Skeletal muscle satellite cell (primary cell): Measurements from ENCODE around the gene APEX2.
"Not testable (repeated sequence)": the region's sequence is repeated elsewhere in the genome, so short reads cannot be mapped to it uniquely, and the experiment has no call there.

Experiments used
- H3K27me3 ChIP-seq: 2 replicates; pipeline ENCODE4 v1.7.0; 2013; ENCODE audit warnings: low read length; ENCODE audit not compliant: control insufficient read depth, insufficient read depth
- H3K36me3 ChIP-seq: 2 replicates; pipeline ENCODE4 v1.7.0; 2013; ENCODE audit warnings: mild to moderate bottlenecking, control low read depth, low read length; ENCODE audit not compliant: insufficient read depth
- H3K4me1 ChIP-seq: 2 replicates; pipeline ENCODE4 v1.7.0; 2013; ENCODE audit warnings: low read length; ENCODE audit not compliant: control insufficient read depth, insufficient read depth
- H3K4me2 ChIP-seq: 2 replicates; pipeline ENCODE4 v1.7.0; 2013; ENCODE audit warnings: mild to moderate bottlenecking, low read length
- H3K4me3 ChIP-seq: 2 replicates; pipeline ENCODE4 v1.7.0; 2013; ENCODE audit warnings: low read length
- H3K9ac ChIP-seq: 2 replicates; pipeline ENCODE4 v1.7.0; 2013; ENCODE audit warnings: mild to moderate bottlenecking, low read depth, low read length, moderate library complexity
- H3K9me3 ChIP-seq: replicated peaks from 2 replicates; pipeline ENCODE4 v1.7.0; 2013; ENCODE audit warnings: mild to moderate bottlenecking, control low read depth, low read length

The APEX2 gene

DNA sequence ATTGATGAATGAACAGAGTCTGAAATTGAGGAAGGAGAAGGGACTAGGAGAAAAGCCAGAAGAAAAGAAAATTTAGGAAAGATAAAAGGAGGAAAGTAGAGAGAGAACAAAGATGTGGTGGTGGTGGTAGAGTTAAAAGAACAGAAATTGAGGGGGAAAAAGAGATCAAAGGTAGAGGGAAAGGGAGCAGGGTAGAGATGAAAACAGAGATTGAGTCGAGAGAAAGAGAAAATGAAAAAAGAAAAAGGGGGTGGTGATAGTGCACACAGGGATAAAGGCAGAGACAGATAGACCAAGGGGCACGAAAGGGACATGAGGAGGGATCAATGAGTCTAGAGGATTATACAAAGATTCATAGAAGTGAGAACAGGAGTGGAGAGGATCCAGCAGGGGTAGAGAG is 26.7 kb downstream of the APEX2 start:
- Histone ChIP-seq H3K4me2 (no peak overlapping the region), H3K4me3 (no peak overlapping the region), H3K27me3 (peaks cover 12% of the 10 kb centered on the region), H3K4me1 (no peaks in the 10 kb centered on the region), H3K9ac (no peak overlapping the region), H3K9me3 (no peaks in the 10 kb centered on the region), H3K36me3 (no peaks in the 10 kb centered on the region)

DNA sequence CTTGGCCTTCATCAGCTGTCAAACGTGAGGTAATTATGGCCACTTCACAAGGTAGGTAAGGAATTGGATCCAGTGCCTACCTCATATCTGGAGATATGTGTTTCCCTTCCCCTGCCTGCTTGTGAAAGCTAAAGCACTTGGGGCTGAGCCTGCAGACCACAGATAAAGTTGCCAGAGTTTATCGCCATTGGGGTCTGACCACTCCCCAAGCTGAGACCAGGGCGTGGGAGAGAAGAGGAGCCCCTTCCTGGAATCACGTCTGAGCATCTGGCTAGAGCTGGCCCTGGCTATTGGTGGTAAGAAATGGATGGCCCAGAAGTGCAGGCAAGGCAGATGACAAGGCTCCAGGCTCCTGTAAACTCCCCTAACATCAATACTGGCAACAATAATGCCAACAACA is 27.9 kb downstream of the APEX2 start:
- Histone ChIP-seq H3K9me3 (no peaks in the 10 kb centered on the region), H3K27me3 (peaks cover 12% of the 10 kb centered on the region), H3K9ac (no peak overlapping the region), H3K4me2 (no peak overlapping the region), H3K4me1 (no peaks in the 10 kb centered on the region), H3K4me3 (no peak overlapping the region), H3K36me3 (no peaks in the 10 kb centered on the region)

DNA sequence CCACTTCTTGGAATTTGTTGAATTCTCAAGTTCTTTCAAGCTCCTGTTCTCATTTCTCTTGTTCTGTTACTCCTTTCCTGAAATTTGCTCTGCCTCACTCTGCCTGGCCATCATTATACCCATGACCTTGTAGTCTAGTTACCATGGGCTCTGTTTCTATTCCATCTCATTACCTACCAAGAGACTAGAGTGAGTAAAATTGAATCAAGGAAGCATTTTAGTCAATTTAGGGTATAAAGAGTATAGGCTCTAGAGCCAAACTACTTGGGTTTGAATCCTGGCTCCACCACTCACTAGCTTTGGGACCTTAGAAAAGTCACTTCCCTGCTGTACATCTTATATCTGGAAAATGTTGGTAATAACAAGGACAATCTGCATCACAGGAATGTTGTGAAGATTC is 28.4 kb downstream of the APEX2 start:
- H3K4me1 ChIP-seq: no peaks in the 10 kb centered on the region
- H3K36me3 ChIP-seq: no peaks in the 10 kb centered on the region
- peaks cover 12% of the 10 kb centered on the region for H3K27me3 ChIP-seq
- no peak overlapping the region for H3K4me2 ChIP-seq
- H3K4me3 ChIP-seq: no peak overlapping the region
- H3K9me3 ChIP-seq: no peaks in the 10 kb centered on the region
- H3K9ac ChIP-seq: no peak overlapping the region

DNA sequence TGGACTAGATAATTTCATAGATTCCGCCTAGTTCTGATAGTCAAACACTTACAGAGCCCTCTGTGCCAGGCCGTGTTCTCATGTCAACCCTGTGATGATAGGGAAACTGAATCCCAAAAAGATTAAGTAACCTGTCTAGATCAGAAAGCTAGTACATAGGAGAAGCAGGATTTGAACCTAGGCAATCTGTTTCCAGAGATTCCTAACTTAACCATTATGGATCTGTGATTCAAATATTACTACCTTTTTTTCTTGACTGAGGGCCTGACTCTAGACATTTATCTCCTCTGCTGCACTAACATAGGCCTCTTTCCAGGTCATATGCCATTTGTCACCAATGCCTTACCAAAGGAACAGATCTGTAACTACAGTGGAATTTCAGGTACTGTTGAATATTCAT is 29.1 kb downstream of the APEX2 start:
- Histone ChIP-seq H3K4me2 (no peak overlapping the region), H3K27me3 (peaks cover 10% of the 10 kb centered on the region), H3K4me3 (no peak overlapping the region), H3K4me1 (no peaks in the 10 kb centered on the region), H3K9ac (no peak overlapping the region), H3K36me3 (no peaks in the 10 kb centered on the region), H3K9me3 (no peaks in the 10 kb centered on the region)

DNA sequence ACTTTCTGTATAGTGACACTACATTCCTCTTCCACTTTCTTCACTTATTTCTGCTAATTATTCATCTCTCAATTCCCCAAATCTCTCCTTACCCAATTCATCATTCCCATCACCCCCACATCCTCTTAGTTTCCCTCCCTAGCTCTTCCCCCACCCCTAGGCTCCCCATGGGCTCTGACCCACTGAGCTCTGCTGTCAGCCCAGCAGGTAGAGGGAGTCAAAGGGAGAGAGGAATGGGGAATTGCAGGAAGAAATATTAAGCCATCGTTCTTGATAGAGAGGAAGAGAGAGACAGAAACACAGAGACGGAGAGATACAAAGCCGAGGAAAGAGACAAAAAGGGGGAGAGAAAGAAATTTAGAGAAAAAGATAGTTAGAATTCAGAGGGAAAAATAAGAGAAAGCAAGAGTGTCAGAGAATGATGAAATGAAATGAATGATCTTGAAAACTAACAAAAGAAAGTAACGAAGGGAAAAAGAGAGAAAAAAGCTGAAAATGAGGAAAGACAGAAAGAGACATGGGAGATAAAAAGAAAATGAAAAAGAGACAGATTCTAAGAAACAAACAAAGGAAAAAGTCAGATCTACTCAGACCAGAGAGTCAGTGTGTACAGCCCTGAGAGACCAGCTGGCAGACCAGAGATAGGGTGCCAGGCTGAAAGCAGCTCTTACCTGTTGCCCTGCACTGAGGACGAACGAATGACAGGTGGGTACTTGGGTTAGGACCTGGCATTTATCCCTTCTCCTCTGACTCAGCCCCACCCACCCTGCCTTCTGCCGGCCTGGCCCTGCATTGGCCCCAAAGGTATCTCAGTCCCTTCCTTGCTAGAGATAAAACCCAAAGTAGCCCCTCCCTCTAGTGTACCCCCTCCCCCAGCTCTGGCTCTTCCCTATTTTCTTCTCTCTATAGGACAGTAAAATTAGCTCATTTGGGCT is 30.4 kb downstream of the APEX2 start, which contains the start of gene ALAS2:
Gene ALAS2, minus strand, starts transcription at position 707 of the 935 bp plus-strand sequence. CDS start 4,977 bp downstream, outside the sequence.
- Histone ChIP-seq H3K4me1 (no peaks in the 10 kb centered on the region), H3K4me3 (no peak within 1 kb of the TSS), H3K36me3 (no peaks in the 10 kb centered on the region), H3K4me2 (no peak within 1 kb of the TSS), H3K27me3 (peaks cover 7% of the 10 kb centered on the region), H3K9me3 (no peaks in the 10 kb centered on the region), H3K9ac (no peak within 1 kb of the TSS)

DNA sequence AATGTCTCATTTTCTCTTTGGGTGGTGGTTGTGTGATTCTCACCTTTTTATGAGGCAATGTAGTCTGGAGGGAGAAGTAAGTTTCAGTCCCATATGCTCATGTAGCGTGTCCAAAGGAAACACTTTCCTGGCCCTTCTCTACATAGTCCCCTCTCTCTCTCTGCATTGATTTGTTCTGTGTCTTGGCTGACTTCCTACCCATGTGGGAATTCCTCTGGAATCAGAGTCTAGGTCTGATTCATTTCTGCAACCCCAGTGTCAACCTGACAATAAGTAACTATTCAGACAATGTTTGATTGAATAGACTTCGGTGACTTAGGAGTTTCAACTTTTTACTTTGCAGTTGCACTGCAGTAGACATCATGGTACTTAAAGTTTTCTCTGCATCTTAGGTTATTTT is 33.3 kb downstream of the APEX2 start:
- no peaks in the 10 kb centered on the region for H3K4me1 ChIP-seq
- no peak overlapping the region for H3K4me3 ChIP-seq
- peaks cover 3% of the 10 kb centered on the region for H3K27me3 ChIP-seq
- no peaks in the 10 kb centered on the region for H3K9me3 ChIP-seq
- H3K4me2 ChIP-seq: no peak overlapping the region
- H3K36me3 ChIP-seq: no peaks in the 10 kb centered on the region
- H3K9ac ChIP-seq: no peak overlapping the region

DNA sequence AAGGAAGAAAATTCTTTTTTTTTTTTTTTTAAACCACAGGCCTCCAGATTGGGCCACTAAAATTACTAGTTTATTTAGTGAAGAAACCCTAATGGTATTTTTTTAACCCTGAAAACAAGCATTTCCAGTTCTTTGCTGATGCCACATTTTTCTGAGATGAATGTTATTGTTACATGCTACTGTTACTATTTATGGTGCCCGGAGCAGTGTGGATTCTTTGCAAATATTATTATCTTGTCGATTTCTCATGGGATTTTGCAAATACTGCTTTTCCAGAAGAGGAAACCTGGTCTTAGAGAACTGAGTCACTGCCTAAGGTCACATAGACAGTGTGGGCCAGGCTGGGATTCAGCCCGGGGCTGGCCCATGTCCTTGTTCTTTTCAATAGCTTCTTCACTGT is 39.3 kb downstream of the APEX2 start:
- no peak overlapping the region for H3K9ac ChIP-seq
- no peak overlapping the region for H3K4me2 ChIP-seq
- H3K4me1 ChIP-seq: no peaks in the 10 kb centered on the region
- H3K4me3 ChIP-seq: no peak overlapping the region
- H3K9me3 ChIP-seq: no peaks in the 10 kb centered on the region
- H3K27me3 ChIP-seq: no peaks in the 10 kb centered on the region
- H3K36me3 ChIP-seq: no peaks in the 10 kb centered on the region

DNA sequence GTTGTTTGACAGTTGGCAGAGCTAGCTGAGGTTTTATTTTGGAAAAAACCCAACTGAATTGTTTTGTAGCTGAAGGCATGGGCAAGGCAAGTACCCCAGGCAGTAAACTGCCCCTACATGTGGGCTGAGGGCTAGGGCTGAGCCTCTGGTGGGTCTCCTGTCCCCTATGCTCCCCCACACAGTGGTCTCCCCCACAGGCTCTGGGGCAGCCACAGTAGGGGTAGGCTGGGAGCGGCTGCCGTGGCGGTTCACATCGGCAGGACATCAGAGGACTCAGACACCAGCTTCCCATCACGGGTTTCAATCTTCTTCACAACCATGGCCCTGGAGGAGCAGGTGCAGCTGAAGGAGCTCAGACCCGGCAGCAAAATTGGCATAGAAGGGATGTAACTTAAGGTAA is 41.4 kb downstream of the APEX2 start:
- Histone ChIP-seq H3K27me3 (no peaks in the 10 kb centered on the region), H3K9me3 (no peaks in the 10 kb centered on the region), H3K36me3 (no peaks in the 10 kb centered on the region), H3K4me2 (no peak overlapping the region), H3K4me1 (no peaks in the 10 kb centered on the region), H3K4me3 (no peak overlapping the region), H3K9ac (no peak overlapping the region)

DNA sequence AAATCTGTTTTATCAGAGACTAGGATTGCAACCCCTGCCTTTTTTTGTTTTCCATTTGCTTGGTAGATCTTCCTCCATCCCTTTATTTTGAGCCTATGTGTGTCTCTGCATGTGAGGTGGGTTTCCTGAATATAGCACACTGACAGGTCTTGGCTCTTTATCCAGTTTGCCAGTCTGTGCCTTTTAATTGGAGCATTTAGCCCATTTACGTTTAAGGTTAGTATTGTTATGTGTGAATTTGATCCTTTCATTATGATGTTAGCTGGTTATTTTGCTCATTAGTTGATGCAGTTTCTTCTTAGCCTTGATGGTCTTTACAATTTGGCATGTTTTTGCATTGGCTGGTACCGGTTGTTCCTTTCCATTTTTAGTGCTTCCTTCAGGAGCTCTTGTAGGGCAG is 50.4 kb downstream of the APEX2 start:
- H3K4me1 ChIP-seq, H3K4me3 ChIP-seq, H3K9ac ChIP-seq, H3K27me3 ChIP-seq, H3K36me3 ChIP-seq, H3K4me2 ChIP-seq, H3K9me3 ChIP-seq: not testable (repeated sequence)

DNA sequence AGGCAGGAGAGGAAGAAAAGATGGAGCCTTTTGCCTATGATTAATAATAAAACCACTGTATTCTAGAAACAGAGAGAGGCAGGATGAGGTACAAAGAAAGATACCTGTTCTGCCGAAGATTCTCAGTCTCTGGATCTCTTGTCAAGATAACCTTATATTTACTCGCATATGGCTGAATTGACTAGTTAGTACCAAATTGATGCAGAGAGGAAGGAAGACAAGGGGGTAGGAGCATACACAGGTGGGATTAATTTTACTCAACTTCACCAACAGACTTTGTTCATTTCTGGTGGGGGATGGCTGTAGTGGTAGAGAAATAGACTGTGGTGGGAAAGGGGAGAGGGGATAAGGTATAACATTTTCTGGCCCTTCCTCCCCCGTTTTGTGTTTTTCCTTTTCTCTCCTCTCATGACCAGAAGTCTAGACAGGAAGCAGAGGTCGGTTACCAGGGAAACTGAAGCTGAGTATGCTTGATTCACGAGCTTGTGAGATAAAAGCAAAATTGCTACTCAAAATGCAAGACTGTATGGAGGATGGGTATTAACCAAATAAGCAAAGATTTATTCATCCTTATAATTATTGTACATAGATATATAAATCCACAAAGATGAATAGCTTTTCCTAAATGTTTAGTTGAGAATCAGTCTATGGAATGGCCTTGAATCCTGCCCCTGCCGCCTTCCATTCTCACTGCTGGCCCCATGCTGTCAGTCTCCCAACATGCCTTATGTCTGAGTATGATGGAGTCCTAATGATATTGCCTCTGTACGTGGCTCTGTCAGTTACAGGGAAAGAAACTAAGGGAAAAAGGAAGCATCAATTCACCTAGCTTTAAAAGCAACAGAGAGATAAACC is 56.9 kb downstream of the APEX2 start:
- no peaks in the 10 kb centered on the region for H3K4me1 ChIP-seq
- H3K36me3 ChIP-seq: no peaks in the 10 kb centered on the region
- peaks cover 11% of the 10 kb centered on the region for H3K27me3 ChIP-seq
- H3K9ac ChIP-seq: no peak overlapping the region
- no peaks in the 10 kb centered on the region for H3K9me3 ChIP-seq
- no peak overlapping the region for H3K4me3 ChIP-seq
- H3K4me2 ChIP-seq: peak overlapping the region; percentile 27

DNA sequence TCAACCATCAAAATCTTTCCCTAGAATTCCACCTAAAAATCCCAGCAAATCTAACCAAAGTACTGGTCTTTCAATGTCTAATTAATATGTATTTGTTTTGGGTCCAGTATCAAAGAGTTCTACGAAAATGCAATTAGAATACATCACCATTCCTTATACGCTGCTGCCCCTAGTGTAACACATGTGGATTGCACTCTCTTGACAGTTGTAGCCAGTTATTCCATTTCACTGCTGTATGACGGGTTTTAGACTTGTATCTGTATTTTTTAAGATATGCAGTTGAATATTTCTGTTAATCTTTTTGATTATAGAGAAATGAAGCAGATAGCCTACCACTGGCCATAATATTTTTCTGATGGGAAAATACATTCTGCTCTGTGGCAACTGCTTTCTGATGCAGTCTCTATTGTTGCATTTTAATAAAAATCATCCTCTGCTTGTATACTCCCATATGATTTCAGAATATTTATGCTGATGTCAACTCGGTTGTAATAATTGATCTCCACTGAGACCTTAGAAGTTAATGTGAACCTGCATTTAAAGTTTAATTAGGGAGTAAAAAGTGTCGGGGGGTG is 57.6 kb downstream of the APEX2 start:
- Histone ChIP-seq H3K27me3 (peaks cover 15% of the 10 kb centered on the region), H3K4me1 (no peaks in the 10 kb centered on the region), H3K36me3 (no peaks in the 10 kb centered on the region), H3K4me3 (no peak overlapping the region), H3K4me2 (peak overlapping the region; percentile 27), H3K9ac (no peak overlapping the region), H3K9me3 (no peaks in the 10 kb centered on the region)
